Liver (tissue), 9 donors: ENCODE measurements around the gene FNTB. TPM values are rescaled to one million over a fixed set of nuclear protein-coding genes. Genes with fewer than 3 reads are reported as not detected.

ENCODE experiments used
- DNase-seq: peaks from one replicate; pipeline ENCODE4 v3.0.0-alpha.2; 2017; ENCODE audit warnings: low spot score
- H3K27ac ChIP-seq, 2 donors: one replicate each; pipeline ENCODE4 v1.7.0; 2013; ENCODE audit warnings: inconsistent platforms in 2 of 2, low read length in 2 of 2, control low read depth in 1 of 2, low read depth in 1 of 2, mild to moderate bottlenecking in 1 of 2
- H3K27me3 ChIP-seq, 4 donors: one replicate each; pipeline versions ENCODE4 v1.6.1 to v1.7.0; 2013; ENCODE audit warnings: low read length in 3 of 4, inconsistent platforms in 1 of 4, mild to moderate bottlenecking in 1 of 4, moderate library complexity in 1 of 4; ENCODE audit not compliant: control insufficient read depth in 4 of 4, insufficient read depth in 4 of 4
- H3K36me3 ChIP-seq, 4 donors: one replicate each; pipeline versions ENCODE4 v1.6.1 to v1.7.0; 2013; ENCODE audit warnings: low read length in 3 of 4, mild to moderate bottlenecking in 3 of 4, low read depth in 1 of 4, moderate library complexity in 1 of 4; ENCODE audit not compliant: control insufficient read depth in 4 of 4, insufficient read depth in 3 of 4
- H3K4me1 ChIP-seq, 4 donors: one replicate each; pipeline versions ENCODE4 v1.6.1 to v1.7.0; 2013; ENCODE audit warnings: low read length in 3 of 4, mild to moderate bottlenecking in 3 of 4, moderate library complexity in 1 of 4; ENCODE audit not compliant: control insufficient read depth in 4 of 4, insufficient read depth in 4 of 4
- H3K4me3 ChIP-seq, 3 donors: one replicate each; pipeline versions ENCODE4 v1.6.1 to v1.7.0; 2013; ENCODE audit warnings: low read length in 3 of 3, control low read depth in 1 of 3, low read depth in 1 of 3, mild to moderate bottlenecking in 1 of 3
- H3K9ac ChIP-seq, 2 donors: one replicate each; pipeline ENCODE4 v1.7.0; 2013; ENCODE audit warnings: low read length in 2 of 2, mild to moderate bottlenecking in 2 of 2, moderate library complexity in 2 of 2, control low read depth in 1 of 2, low read depth in 1 of 2
- H3K9me3 ChIP-seq, 4 donors: one replicate each; pipeline versions ENCODE4 v1.6.1 to v1.7.0; 2013; ENCODE audit warnings: low read length in 3 of 4; ENCODE audit not compliant: control insufficient read depth in 4 of 4
- CTCF ChIP-seq: fragments of 150-350 bp; IDR thresholded peaks from 2 replicates; pipeline ENCODE4 v1.5.1; 2017; ENCODE audit warnings: improper control_type of control experiment, low read depth, low read length; ENCODE audit not compliant: missing input control
- FOXA1 ChIP-seq: IDR thresholded peaks from 2 replicates; pipeline ENCODE4 v1.6.1; 2016; ENCODE audit warnings: antibody characterized with exemption
- FOXA2 ChIP-seq: IDR thresholded peaks from 2 replicates; pipeline ENCODE4 v1.6.1; 2016; ENCODE audit warnings: antibody characterized with exemption
- GABPA ChIP-seq, 2 donors: IDR thresholded peaks in 1 of 2; conservative IDR thresholded peaks in 1 of 2; 2 replicates each; pipeline ENCODE4 v1.6.1; 2016; ENCODE audit warnings: antibody characterized with exemption in 2 of 2, mild to moderate bottlenecking in 1 of 2, moderate library complexity in 1 of 2
- HNF4A ChIP-seq, 2 donors: conservative IDR thresholded peaks; 2 replicates each; pipeline ENCODE4 v1.6.1; 2016; ENCODE audit warnings: antibody characterized with exemption in 2 of 2, mild to moderate bottlenecking in 2 of 2
- NR2F2 ChIP-seq: IDR thresholded peaks from 2 replicates; pipeline ENCODE4 v1.6.1; 2016; ENCODE audit warnings: antibody characterized with exemption
- RAD21 ChIP-seq, 2 donors: IDR thresholded peaks; 2 replicates each; pipeline ENCODE4 v1.6.1; 2016; ENCODE audit warnings: antibody characterized with exemption in 2 of 2, mild to moderate bottlenecking in 2 of 2
- REST ChIP-seq: IDR thresholded peaks from 2 replicates; pipeline ENCODE4 v1.6.1; 2016; ENCODE audit warnings: antibody characterized with exemption, mild to moderate bottlenecking
- TAF1 ChIP-seq: conservative IDR thresholded peaks from 2 replicates; pipeline ENCODE4 v1.6.1; 2016; ENCODE audit warnings: antibody characterized with exemption, mild to moderate bottlenecking
- WGBS: extraction: QIAGEN DNeasy Blood & Tissue Kit; methylation state at CpG from one replicate; pipeline ENCODE4 v1.1.7; 2013; 5-methylcytosine and 5-hydroxymethylcytosine counted together
- polyA plus RNA-seq, 2 donors: library from polyadenylated mRNA; stranded (reverse) in 1 of 2; unstranded in 1 of 2; fragments of 200-250 nt in 1 of 2; fragments of >200 nt in 1 of 2; fragmentation: Nextera tagmentation in 1 of 2; extraction: Ambion mirVana in 1 of 2; gene quantifications; one replicate each; pipeline versions ENCODE4 v1.2.1 to v1.2.3, GENCODE V29; 2013 to 2015
- total RNA-seq, 2 donors: library from RNA; depleted of rRNA; stranded (reverse); fragments of >200 nt; gene quantifications; one replicate each; pipeline ENCODE4 v1.2.3, GENCODE V29; 2014
- TF ChIP-seq, protein P1 (sequence below): IDR thresholded peaks from 2 replicates; pipeline ENCODE4 v1.6.1; 2016; ENCODE audit warnings: antibody characterized with exemption
- donor health status: healthy.
- donor health status: healthy.
- donor health status: healthy.
- donor health status: healthy.
- donor health status: healthy.

Gene FNTB
- total and polyA plus RNA-seq, 4 donors, result 6.3 to 17.2 (median 9.0) TPM

GRCh38 chr14:64971491-64971942, 15.2 kb upstream of the FNTB start:
- Histone ChIP-seq H3K9me3 (no peaks in the 10 kb centered on the region), H3K9ac (peak overlapping the region in 1 of 2 donors; percentile 65), H3K27me3 (no peaks in the 10 kb centered on the region), H3K4me3 (peak overlapping the region; percentile 69 to 94 (median 78)), H3K36me3 (no peaks in the 10 kb centered on the region), H3K4me1 (peaks cover 4 to 14% (median 13%) of the 10 kb centered on the region in 4 donors), H3K27ac (no peak overlapping the region)
- DNase-seq, result no peak
- WGBS, result 6% methylated on average over 31 of the region's 31 CpGs
- TF ChIP-seq GABPA (IDR thresholded peaks at IDR 0.05 in 1 of 2, conservative IDR thresholded peaks at IDR 0.05 in 1 of 2) (no peak), TAF1 (no peak), FOXA2 (no peak), NR2F2 (no peak), FOXA1 (no peak), HNF4A (conservative IDR thresholded peaks at IDR 0.05) (no peak)
- TF ChIP-seq, protein P1, sequence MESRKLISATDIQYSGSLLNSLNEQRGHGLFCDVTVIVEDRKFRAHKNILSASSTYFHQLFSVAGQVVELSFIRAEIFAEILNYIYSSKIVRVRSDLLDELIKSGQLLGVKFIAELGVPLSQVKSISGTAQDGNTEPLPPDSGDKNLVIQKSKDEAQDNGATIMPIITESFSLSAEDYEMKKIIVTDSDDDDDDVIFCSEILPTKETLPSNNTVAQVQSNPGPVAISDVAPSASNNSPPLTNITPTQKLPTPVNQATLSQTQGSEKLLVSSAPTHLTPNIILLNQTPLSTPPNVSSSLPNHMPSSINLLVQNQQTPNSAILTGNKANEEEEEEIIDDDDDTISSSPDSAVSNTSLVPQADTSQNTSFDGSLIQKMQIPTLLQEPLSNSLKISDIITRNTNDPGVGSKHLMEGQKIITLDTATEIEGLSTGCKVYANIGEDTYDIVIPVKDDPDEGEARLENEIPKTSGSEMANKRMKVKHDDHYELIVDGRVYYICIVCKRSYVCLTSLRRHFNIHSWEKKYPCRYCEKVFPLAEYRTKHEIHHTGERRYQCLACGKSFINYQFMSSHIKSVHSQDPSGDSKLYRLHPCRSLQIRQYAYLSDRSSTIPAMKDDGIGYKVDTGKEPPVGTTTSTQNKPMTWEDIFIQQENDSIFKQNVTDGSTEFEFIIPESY, result no peak

GRCh38 chr14:64971943-64972791, 14.5 kb upstream of the FNTB start, which contains the start of gene RAB15:
RAB15 (minus strand) TSS chr14:64972336; CDS start chr14:64972076, 260 bp downstream.
- peak within 1 kb of the TSS; percentile 69 to 94 (median 78) for H3K4me3 ChIP-seq
- DNase-seq, result no peak
- no peaks in the 10 kb centered on the region for H3K27me3 ChIP-seq
- no peak within 1 kb of the TSS for H3K27ac ChIP-seq
- no peaks in the 10 kb centered on the region for H3K36me3 ChIP-seq
- peaks cover 4 to 14% (median 13%) of the 10 kb centered on the region in 4 donors for H3K4me1 ChIP-seq
- under 1% methylated on average over 96 of the region's 96 CpGs for whole genome bisulfite sequencing
- H3K9ac ChIP-seq, result peak within 1 kb of the TSS in 1 of 2 donors; percentile 65
- TF ChIP-seq CTCF, result peak; percentile 4
- TF ChIP-seq RAD21 (IDR thresholded peaks at IDR 0.05), result no peak
- no peak for TF ChIP-seq NR2F2
- H3K9me3 ChIP-seq, result no peaks in the 10 kb centered on the region

GRCh38 chr14:64973026-64973442, 13.7 kb upstream of the FNTB start:
- no peaks in the 10 kb centered on the region for H3K36me3 ChIP-seq
- 76% methylated on average over 8 of the region's 8 CpGs for WGBS
- no peak overlapping the region for H3K27ac ChIP-seq
- H3K4me1 ChIP-seq, result peaks cover 4 to 14% (median 13%) of the 10 kb centered on the region in 4 donors
- no peaks in the 10 kb centered on the region for H3K9me3 ChIP-seq
- DNase-seq, result no peak
- H3K27me3 ChIP-seq, result no peaks in the 10 kb centered on the region
- TF ChIP-seq REST, result no peak
- no peak overlapping the region for H3K4me3 ChIP-seq
- H3K9ac ChIP-seq, result no peak overlapping the region
